GM21526 (cell line): ENCODE data around the gene KDM1A.
A peak's percentile ranks its signal among the peaks of the same experiment; 100 is the strongest.
"Not testable (repeated sequence)": the region's sequence is repeated elsewhere in the genome, so short reads cannot be mapped to it uniquely, and the experiment has no call there.

Experiments used
- ATAC-seq: cut with Tn5 transposase; IDR thresholded peaks from one replicate; pipeline ENCODE4 v1.9.1; 2021; ENCODE audit warnings: moderate library complexity; ENCODE audit not compliant: unreplicated experiment, low FRiP score

KDM1A gene

DNA sequence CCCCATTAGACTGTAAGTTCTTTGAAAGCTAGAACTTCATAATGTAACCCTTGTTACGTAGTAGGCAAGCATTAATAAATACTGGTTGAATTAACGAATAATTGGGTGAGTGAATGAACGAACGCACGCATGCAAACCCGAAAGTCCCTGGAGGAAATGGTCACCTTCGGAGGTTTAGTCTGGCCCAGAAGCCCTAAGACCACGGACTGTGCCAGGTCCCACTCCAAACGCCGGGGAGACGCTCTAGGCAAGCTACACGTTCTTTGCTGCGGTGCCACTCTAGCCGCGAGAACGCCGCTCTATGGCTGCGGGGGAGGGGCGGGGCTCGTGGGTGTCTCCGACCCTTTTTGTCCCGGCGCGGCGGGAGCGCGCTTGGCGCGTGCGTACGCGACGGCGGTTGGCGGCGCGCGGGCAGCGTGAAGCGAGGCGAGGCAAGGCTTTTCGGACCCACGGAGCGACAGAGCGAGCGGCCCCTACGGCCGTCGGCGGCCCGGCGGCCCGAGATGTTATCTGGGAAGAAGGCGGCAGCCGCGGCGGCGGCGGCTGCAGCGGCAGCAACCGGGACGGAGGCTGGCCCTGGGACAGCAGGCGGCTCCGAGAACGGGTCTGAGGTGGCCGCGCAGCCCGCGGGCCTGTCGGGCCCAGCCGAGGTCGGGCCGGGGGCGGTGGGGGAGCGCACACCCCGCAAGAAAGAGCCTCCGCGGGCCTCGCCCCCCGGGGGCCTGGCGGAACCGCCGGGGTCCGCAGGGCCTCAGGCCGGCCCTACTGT is at the start of gene KDM1A:
Gene KDM1A (plus strand): TSS at position 375 of the 769 bp plus-strand sequence. CDS start 129 bp downstream, at position 504.
- peak; percentile 87 for ATAC-seq

DNA sequence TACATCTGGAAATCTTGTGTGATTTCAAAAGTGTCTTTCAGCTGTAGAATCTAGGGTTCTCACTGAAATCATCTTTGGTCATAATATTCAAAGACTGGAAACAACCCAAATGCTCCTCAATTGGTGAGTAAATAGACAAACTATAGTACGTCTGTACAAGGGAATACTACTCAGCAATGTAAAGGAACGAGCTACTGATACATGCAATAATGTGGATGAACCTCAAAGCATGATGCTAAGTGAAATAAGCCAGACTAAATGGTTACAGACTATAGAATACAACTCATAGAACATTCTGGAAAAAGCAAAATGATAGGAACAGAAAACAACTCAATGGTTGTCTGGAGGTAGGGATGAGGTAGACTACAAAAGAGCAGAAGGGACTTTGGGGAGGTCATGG is 49.2 kb upstream of the KDM1A start:
- ATAC-seq = no peak

DNA sequence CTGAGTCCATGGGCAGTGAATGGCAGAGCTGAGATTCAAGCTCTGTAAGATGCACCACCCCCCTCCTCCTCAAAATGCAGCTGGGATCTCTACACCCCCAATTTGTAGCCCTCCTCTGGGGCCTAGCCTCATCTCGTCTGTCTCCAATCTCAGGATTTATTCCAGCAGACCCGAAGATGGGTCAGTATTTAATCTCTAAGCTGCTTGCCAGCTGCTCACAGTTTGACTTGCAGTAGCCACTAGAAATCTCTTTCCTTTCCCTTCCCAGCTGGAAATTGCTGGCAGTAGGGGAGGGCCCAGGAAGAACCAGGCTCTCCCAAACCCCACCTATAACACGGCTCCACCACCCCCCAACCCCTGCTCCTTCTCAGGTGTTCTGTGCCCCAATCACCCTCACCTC is 48.1 kb upstream of the KDM1A start:
- no peak for ATAC-seq

DNA sequence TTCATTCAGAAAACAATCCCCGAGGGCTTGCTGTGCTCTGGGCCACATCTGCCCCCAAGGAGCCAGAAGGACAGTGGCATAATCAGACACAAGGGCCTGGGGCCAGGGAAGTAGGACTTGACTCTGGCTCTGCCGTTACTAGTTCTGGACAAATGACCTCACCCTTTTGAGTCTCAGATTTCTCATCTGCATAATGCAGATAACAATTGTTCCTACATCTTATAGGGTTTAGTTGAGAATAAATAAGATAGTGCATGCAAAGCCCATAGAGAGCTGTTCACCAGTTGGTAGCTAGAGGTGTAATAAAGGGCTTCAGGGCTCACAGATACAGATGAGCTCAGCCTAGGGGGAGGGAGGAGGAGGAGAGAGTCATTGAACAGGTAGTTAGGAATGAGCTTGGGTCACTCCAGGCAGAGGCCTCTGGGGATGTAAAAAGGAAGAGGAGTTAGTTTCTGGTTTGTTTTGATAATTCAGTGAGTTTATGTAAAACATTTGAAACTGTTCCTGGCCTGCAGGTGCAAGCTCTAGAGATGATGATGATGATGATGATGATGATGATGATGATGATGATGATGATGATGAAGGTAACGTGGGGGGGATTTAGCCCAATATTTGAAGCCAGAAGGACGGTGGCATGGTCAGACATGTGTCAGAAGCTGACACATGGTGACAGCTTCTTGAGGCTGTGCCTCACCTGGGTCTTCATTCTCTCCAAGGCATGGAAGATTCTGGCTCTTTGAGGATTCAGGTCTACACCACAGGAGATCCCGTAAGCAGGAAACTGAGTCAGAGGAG is 47.5 kb upstream of the KDM1A start:
- ATAC-seq = no peak

GRCh38 chr1:22972760-22973159 is 46.5 kb upstream of the KDM1A start, which contains the start of gene LACTBL1:
Gene LACTBL1 (minus strand): TSS chr1:22972866. CDS start chr1:22972316, 550 bp downstream.
- no peak for ATAC-seq

- ATAC-seq = no peak
These were observed 43.6 kb upstream of the KDM1A start for GRCh38 chr1:22975694-22976093.

GRCh38 chr1:22976127-22976460 is 43.2 kb upstream of the KDM1A start:
- ATAC-seq = no peak

- ATAC-seq = peak; percentile 63
These were observed 42.6 kb upstream of the KDM1A start for GRCh38 chr1:22976461-22977243.

GRCh38 chr1:22978299-22978698 is 41.0 kb upstream of the KDM1A start:
- no peak for ATAC-seq

- ATAC-seq = not testable (repeated sequence)
These were observed 38.8 kb upstream of the KDM1A start for GRCh38 chr1:22980471-22980790.

GRCh38 chr1:22983944-22984343 is 35.3 kb upstream of the KDM1A start:
- ATAC-seq = no peak

DNA sequence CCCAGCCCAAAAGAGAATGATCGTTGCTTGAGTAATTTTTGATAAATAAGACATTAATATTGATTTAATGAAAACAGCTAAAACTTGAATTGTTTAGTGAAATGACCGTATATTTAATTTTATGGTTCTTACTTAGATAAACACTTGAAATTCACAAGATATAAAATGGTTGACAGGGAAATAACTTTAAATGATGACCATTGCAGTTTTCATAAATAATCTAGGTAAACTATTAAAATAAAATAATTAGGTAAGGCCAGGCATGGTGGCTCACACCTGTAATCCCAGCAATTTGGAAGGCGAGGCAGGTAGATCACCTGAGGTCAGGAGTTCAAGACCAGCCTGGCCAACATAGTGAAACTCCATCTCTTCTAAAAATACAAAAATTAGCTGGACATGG is 26.9 kb upstream of the KDM1A start:
- not testable (repeated sequence) for ATAC-seq

DNA sequence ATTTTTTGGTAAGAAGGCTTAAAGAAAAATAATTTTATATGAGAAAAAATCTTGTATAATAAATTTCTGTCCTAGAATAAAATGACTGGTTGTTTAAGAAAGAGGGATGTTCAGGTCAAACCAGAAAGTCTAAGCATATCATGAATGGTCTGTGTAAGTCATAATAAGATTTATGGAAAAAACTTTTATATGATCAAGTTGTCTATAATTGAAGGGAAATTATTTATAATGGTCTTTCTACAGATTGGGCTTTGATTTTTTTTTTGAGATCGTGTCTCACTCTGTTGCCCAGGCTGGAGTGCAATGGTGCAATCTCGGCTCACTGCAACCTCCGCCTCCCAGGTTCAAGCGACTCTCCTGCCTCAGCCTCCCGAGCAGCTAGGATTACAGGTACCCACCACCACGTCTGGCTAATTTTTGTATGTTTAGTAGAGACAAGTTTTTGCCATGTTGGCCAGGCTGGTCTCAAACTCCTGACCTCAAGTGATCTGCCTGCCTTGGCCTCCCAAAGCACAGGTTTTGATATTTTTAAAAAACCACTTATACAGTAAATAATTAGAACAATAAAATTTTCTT is 26.0 kb upstream of the KDM1A start:
- ATAC-seq = not testable (repeated sequence)

- no peak for ATAC-seq
These were observed 23.5 kb upstream of the KDM1A start for GRCh38 chr1:22995774-22996173.

- ATAC-seq = not testable (repeated sequence)
These were observed 21.7 kb upstream of the KDM1A start for GRCh38 chr1:22997528-22997927.

DNA sequence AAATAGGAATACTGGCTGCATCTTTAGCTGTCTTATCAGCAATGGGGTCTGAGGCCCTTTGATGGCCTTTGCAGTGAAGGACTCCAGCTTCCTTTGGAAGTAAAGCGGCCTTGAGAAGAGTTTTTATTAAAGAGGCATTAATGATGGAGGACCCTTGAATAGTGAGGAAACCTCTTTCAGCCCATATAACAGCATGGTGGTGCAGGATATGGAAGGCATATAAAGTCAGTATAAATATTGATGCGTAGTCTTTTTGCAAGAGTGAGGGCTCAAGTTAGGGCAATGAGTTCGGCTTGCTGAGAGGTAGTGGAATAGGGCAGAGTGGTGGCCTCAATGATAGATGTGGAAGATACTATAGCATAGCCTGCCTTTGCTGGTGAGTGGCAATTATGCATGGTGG is 19.1 kb upstream of the KDM1A start:
- not testable (repeated sequence) for ATAC-seq

DNA sequence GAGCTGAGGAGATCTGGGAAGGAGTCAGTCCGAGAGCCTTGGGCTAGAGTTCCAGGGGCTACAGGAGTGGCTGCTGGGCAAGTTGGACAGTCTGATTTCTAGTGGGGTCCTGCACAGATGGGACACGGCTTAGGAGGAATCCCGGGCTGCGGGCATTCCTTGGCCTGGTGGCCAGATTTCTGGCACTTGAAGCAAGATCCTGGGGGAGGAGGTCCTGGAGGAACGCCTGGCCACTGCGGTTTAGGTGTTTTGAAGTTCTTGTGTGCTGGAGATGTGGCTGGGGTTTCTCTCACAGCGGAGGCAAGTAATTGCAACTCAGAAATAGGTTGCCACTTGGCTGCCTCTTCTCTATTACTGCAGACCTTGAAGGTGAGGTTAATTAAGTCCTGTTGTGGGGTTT is 17.1 kb upstream of the KDM1A start:
- ATAC-seq = not testable (repeated sequence)

GRCh38 chr1:23004112-23004511 is 15.2 kb upstream of the KDM1A start:
- no peak for ATAC-seq

DNA sequence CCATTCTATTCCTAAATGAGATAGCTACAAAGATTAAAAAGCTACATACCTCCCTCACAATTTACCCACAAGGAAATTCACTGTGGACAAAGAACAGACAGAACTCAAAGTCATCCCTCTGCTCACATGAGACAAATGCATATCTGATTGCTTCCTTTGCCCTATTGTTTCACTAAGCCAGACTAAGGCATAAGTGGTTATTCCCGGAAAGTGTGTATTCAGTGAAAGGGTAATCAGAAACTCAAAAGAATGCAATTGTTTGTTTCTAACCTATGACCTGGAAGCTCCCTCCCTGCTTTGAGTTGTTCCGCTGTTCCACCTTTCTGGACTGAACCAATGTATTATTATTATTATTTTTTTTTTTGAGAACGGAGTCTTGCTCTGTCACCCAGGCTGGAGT is 14.5 kb upstream of the KDM1A start:
- ATAC-seq = not testable (repeated sequence)

DNA sequence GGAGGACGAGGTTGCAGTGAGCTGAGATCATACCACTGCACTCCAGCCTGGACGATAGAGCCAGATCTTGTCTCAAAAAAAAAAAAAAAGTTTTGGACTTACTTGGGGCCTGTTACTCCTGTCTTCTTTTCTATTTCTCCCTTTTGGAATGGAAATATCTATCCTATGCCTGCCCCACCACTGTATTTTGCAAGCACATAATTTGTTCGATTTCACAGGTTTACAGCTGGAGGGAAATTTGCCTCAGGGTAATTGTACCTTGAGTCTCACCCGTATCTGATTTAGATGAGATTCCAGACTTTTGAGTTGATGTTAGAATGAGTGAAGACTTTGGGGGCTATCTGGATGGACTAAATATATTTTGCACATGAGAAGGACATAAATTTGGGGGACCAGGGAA is 12.2 kb upstream of the KDM1A start:
- no peak for ATAC-seq

DNA sequence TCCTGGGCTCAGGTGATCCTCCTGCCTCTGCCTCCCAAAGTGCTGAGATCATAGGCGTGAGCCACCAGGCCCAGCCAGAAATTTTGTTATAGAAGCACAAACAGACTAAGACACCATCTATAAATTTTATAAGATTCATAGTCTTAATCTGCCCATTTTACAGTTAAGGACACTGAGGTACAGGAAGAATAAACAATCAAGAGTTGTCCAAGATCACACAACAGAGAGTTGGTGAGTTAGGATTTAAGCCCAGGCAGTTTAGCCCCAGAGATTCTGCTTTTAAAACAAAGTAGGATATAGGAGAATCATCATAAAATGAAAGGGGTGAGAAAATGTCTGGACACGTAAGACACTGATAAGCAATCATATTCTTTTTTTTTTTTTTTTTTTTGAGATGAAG is 10.4 kb upstream of the KDM1A start:
- no peak for ATAC-seq
